Sigmoid colon (tissue), 4 donors: ENCODE data around the gene CHST8.

Experiments used
- CTCF ChIP-seq, 4 experiments: fragments of 450-650 bp in 3 of 4; fragments of 200-600 bp in 1 of 4; IDR thresholded peaks; one replicate each; pipeline ENCODE4 v1.5.1; 2016 to 2019; ENCODE audit warnings: antibody characterized with exemption in 4 of 4, mild to moderate bottlenecking in 3 of 4, moderate library complexity in 2 of 4
- EP300 ChIP-seq, 4 donors: sonication (generic); formaldehyde crosslinking; IDR thresholded peaks; one replicate each; pipeline ENCODE4 v1.6.1; 2017; ENCODE audit warnings: antibody characterized with exemption in 4 of 4
- POLR2AphosphoS5 ChIP-seq, 4 donors: sonication (generic); formaldehyde crosslinking; IDR thresholded peaks; one replicate each; pipeline ENCODE4 v1.6.1; 2017; ENCODE audit warnings: antibody characterized with exemption in 4 of 4

- TF ChIP-seq CTCF (IDR thresholded peaks at IDR 0.05) (no peak), EP300 (IDR thresholded peaks at IDR 0.05) (no peak), POLR2AphosphoS5 (IDR thresholded peaks at IDR 0.05) (no peak)
These were observed 124.4 kb downstream of the CHST8 start for GRCh38 chr19:33746159-33746558.
